Ovary (tissue), 9 donors: ENCODE measurements around the gene SOCS3. TPM values are rescaled to one million over a fixed set of nuclear protein-coding genes. Genes with fewer than 3 reads are reported as not detected.

Experiments
- DNase-seq, 5 donors: peaks; one replicate each; pipeline ENCODE4 v3.0.0-alpha.2; 2019 to 2020
- H3K27ac ChIP-seq, 2 donors: fragments of 200-600 bp; one replicate each; pipeline versions ENCODE4 v1.5.1 to v1.8.0; 2019 to 2022
- H3K27me3 ChIP-seq: fragments of 200-600 bp; one replicate; pipeline ENCODE4 v1.8.0; 2022
- H3K36me3 ChIP-seq: fragments of 200-600 bp; sonication (generic); one replicate; pipeline ENCODE4 v1.5.1; 2019
- H3K4me1 ChIP-seq: one replicate; pipeline ENCODE4 v1.8.1; 2013; ENCODE audit warnings: mild to moderate bottlenecking, moderate library complexity; ENCODE audit not compliant: insufficient read depth
- H3K4me3 ChIP-seq: fragments of 200-600 bp; sonication (generic); one replicate; pipeline ENCODE4 v1.5.1; 2017
- H3K9me3 ChIP-seq, 2 donors: fragments of 200-600 bp in 1 of 2; sonication (generic) in 1 of 2; one replicate each; pipeline versions ENCODE4 v1.5.1 to v1.8.1; 2013 to 2019; ENCODE audit warnings: mild to moderate bottlenecking in 1 of 2, moderate library complexity in 1 of 2
- CTCF ChIP-seq, 3 donors: fragments of 450-650 bp in 2 of 3; fragments of 200-600 bp in 1 of 3; IDR thresholded peaks; one replicate each; pipeline versions ENCODE4 v1.5.1 to v1.8.0; 2016 to 2022; ENCODE audit warnings: antibody characterized with exemption in 3 of 3, mild to moderate bottlenecking in 1 of 3
- EP300 ChIP-seq: sonication (generic); formaldehyde crosslinking; IDR thresholded peaks from one replicate; pipeline ENCODE4 v1.6.1; 2017; ENCODE audit warnings: antibody characterized with exemption
- POLR2A ChIP-seq: fragments of 450-650 bp; IDR thresholded peaks from one replicate; pipeline ENCODE4 v1.6.1; 2017; ENCODE audit warnings: antibody characterized with exemption, mild to moderate bottlenecking, moderate library complexity
- WGBS, 3 donors: extraction: QIAGEN DNeasy Blood & Tissue Kit in 1 of 3; methylation state at CpG; one replicate each; pipeline versions ENCODE4 v1.1.5 to v1.1.7; 2013 to 2017; 5-methylcytosine and 5-hydroxymethylcytosine counted together
- intact Hi-C, 4 donors: fragments of 100-400 bp; cut with DNase I; formaldehyde crosslinking; loops; one replicate each; pipeline versions ENCODE4 v1.11.0 to v1.15.1; 2022 to 2023
- polyA plus RNA-seq, 2 donors: library from polyadenylated mRNA; stranded (reverse); fragments of 200-250 nt in 1 of 2; fragments of 350-450 nt in 1 of 2; fragmentation: Illumina TruSeq in 1 of 2; extraction: RNeasy Lipid Tissue Mini Kit (QIAGEN cat#74804) in 1 of 2; gene quantifications; one replicate each; pipeline ENCODE4 v1.2.3, GENCODE V29; 2013 to 2014
- total RNA-seq, 7 donors: library from RNA; depleted of rRNA in 2 of 7; stranded (reverse); fragments of >200 nt in 2 of 7; fragmentation: NEBNext Ultra II Directional in 3 of 7; extraction: Animal tissue kit (Norgen Biotek cat#: 25700) in 3 of 7; gene quantifications; one replicate each; pipeline versions ENCODE4 v1.1.0 to v1.2.4, GENCODE V29; 2016 to 2023
- donor health status: DM: no; HTN: no; CAD: no; lungs with moderate emphysema.
- donor health status: DM: no; HTN: no; CAD: no.
- donor health status: Bipolar disorder and iron deficiency.
- donor health status: DM: yes; HTN: yes; CAD: no.
- donor health status: DM: no; HTN: no; CAD: no.
- donor health status: DM: yes; HTN: yes; CAD: no.

Gene SOCS3
- total and polyA plus RNA-seq, 9 donors: 14.4 to 284 (median 56.5) TPM

DNA sequence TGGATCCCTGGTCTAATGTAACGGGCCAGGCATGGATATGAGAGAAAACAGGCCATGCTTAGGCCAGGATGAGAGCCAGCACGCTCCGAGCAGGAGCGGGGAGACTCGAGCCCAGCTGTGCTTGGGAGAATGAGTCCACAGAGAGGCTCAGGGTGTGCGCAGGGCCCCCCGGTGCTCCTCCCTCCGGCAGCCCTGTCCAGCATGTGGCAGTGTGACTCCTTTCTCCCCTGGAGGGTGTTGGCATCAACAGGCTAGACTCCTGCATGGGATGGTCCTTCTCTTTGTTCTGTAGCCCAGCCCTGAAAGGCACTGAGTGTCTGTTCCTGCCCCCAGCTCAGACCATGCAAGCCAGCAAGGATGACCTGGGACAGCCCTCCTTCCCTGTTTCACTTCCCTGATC lies 42.0 kb upstream of the SOCS3 start:
- intact Hi-C loops: loop anchor here in 1 of 4 donors (10.0 kb wide), 1 partner anchor 1657 kb away; no protein-coding TSS in a partner anchor
- 47 to 95% (median 48%) methylated on average over 5 to 8 of the region's 8 CpGs for WGBS, 3 donors
- Histone ChIP-seq H3K27ac (no peak overlapping the region), H3K4me3 (no peak overlapping the region), H3K4me1 (peaks cover under 1% of the 10 kb centered on the region), H3K36me3 (no peaks in the 10 kb centered on the region), H3K9me3 (no peaks in the 10 kb centered on the region), H3K27me3 (no peaks in the 10 kb centered on the region)
- TF ChIP-seq CTCF (IDR thresholded peaks at IDR 0.05) (no peak), POLR2A (no peak), EP300 (no peak)
- DNase-seq: no peak

DNA sequence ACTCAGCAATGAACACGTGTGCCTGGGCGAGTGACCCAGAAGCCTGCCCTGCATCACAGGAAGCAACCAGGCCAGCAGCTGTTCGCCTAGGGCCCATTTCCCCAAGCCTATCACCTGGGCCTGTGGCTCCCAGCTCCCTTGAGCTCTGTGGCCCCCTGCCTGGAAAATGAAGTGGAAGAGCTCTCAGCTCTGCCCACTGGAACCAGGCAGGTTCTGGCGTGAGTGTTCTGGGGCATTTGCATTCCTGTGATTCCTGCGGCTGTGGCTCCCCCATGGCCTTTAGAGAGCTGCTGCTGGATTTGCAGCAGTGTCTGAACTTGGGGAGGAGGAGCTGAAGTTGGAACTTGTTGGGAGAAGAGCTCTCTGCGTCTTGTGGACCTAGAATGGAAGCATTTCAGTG lies 41.4 kb upstream of the SOCS3 start:
- TF ChIP-seq EP300: no peak
- TF ChIP-seq CTCF (IDR thresholded peaks at IDR 0.05): no peak
- no peak for TF ChIP-seq POLR2A
- Histone ChIP-seq H3K27ac (no peak overlapping the region), H3K9me3 (no peaks in the 10 kb centered on the region), H3K4me1 (peaks cover 2% of the 10 kb centered on the region), H3K36me3 (no peaks in the 10 kb centered on the region), H3K4me3 (no peak overlapping the region), H3K27me3 (no peaks in the 10 kb centered on the region)
- intact Hi-C loops: loop anchor here in 1 of 4 donors (10.0 kb wide), 1 partner anchor 1656 kb away; no protein-coding TSS in a partner anchor
- 51 to 69% (median 61%) methylated on average over 6 of the region's 6 CpGs for WGBS, 3 donors
- no peak for DNase-seq

DNA sequence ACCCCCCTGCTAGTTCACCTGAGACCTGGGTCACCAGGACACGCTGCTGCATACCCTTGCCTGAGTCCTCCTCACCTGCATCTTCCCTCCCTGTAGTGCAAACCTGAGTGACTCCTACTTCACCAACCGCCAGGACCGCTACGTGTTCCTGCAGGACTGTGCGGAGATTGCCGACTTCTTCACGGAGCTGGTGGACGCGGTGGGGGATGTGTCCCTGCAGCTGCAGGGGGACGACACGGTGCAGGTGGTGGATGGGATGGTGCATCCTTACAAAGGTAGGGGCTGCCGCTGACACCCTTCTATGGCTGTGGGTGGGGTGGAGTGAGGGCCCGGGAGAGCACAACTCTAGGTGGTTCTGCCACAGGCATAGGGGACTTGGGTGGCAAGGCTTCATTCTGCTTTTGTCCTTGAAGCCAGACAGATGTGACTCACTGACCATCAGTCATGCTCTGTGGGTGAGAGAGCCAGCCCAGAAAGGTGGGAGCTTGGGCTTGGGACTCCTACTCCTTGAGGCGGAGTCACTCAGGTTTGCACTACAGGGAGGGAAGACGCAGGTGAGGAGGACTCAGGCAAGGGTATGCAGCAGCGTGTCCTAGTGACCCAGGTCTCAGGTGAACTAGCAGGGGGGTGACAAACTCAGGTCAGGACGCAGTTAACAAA lies 40.8 kb upstream of the SOCS3 start:
- H3K4me3 ChIP-seq: no peak overlapping the region
- 85 to 90% (median 86%) methylated on average over 17 of the region's 17 CpGs for WGBS, 3 donors
- H3K9me3 ChIP-seq: no peaks in the 10 kb centered on the region
- no peaks in the 10 kb centered on the region for H3K36me3 ChIP-seq
- intact Hi-C loops: loop anchor here in 1 of 4 donors (10.0 kb wide), 1 partner anchor 1656 kb away; no protein-coding TSS in a partner anchor
- no peaks in the 10 kb centered on the region for H3K27me3 ChIP-seq
- peaks cover 2% of the 10 kb centered on the region for H3K4me1 ChIP-seq
- H3K27ac ChIP-seq: no peak overlapping the region
- TF ChIP-seq POLR2A: no peak
- TF ChIP-seq EP300: no peak
- TF ChIP-seq CTCF (IDR thresholded peaks at IDR 0.05): no peak
- no peak for DNase-seq

GRCh38 chr17:78399693-78400144 lies 39.8 kb upstream of the SOCS3 start:
- Histone ChIP-seq H3K9me3 (no peaks in the 10 kb centered on the region), H3K4me3 (no peak overlapping the region), H3K27ac (no peak overlapping the region), H3K27me3 (no peaks in the 10 kb centered on the region), H3K36me3 (no peaks in the 10 kb centered on the region), H3K4me1 (peaks cover 2% of the 10 kb centered on the region)
- TF ChIP-seq EP300 (no peak), POLR2A (no peak), CTCF (IDR thresholded peaks at IDR 0.05) (no peak)
- intact Hi-C loops: loop anchor here in 1 of 4 donors (10.0 kb wide), 1 partner anchor 1655 kb away; no protein-coding TSS in a partner anchor
- 80% methylated on average over 6 of the region's 6 CpGs for WGBS, 3 donors
- DNase-seq: no peak
